HL-60 (cell line): ENCODE measurements around the gene SARM1.

Experiments used
- GABPA ChIP-seq: IDR thresholded peaks from 2 replicates; pipeline ENCODE4 v1.6.1; 2012; ENCODE audit warnings: low read depth
- POLR2AphosphoS5 ChIP-seq: IDR thresholded peaks from 2 replicates; pipeline ENCODE4 v1.6.1; 2012; ENCODE audit warnings: low read depth
- REST ChIP-seq: IDR thresholded peaks from 2 replicates; pipeline ENCODE4 v1.6.1; 2012; ENCODE audit warnings: low read depth; ENCODE audit not compliant: insufficient replicate concordance
- SPI1 ChIP-seq: IDR thresholded peaks from 2 replicates; pipeline ENCODE4 v1.6.1; 2012; ENCODE audit warnings: low read depth, mild to moderate bottlenecking, borderline replicate concordance
- TF ChIP-seq, protein P1 (sequence below): IDR thresholded peaks from one replicate; pipeline ENCODE4 v1.5.1; 2011; ENCODE audit warnings: low read length, control low read depth, inconsistent platforms; ENCODE audit not compliant: insufficient read depth

GRCh38 chr17:28425206-28425605 is 53.7 kb downstream of the SARM1 start:
- TF ChIP-seq, protein P1, sequence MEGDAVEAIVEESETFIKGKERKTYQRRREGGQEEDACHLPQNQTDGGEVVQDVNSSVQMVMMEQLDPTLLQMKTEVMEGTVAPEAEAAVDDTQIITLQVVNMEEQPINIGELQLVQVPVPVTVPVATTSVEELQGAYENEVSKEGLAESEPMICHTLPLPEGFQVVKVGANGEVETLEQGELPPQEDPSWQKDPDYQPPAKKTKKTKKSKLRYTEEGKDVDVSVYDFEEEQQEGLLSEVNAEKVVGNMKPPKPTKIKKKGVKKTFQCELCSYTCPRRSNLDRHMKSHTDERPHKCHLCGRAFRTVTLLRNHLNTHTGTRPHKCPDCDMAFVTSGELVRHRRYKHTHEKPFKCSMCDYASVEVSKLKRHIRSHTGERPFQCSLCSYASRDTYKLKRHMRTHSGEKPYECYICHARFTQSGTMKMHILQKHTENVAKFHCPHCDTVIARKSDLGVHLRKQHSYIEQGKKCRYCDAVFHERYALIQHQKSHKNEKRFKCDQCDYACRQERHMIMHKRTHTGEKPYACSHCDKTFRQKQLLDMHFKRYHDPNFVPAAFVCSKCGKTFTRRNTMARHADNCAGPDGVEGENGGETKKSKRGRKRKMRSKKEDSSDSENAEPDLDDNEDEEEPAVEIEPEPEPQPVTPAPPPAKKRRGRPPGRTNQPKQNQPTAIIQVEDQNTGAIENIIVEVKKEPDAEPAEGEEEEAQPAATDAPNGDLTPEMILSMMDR: no peak
- TF ChIP-seq REST (no peak), POLR2AphosphoS5 (no peak), SPI1 (no peak), GABPA (no peak)
